ENCODE measurements around the gene PUS1.

DNA sequence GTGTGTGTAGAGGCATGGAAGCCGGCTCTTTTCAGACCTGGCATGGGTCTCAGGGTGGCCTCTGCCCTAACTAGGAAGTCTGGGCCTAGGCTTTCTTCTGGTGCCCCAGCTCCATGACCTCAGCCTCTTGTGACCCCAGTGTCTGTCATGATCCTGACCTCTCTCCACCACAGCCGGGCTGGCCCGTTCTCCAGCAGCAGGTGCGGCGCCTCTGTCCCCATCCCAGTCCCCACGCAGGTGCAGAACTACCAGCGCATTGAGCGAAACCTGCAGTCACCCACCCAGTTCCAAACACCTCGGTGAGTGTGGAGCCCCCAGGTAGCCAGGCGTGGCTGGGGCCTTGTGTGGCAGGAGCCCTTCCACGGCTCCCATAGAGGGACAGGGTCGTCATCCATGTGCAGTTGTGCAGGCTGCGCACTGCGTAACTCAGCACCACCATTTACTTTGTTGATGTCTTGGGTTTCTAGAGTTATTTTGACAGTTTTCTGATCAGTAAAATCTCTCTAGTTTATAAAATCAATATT lies 14.8 kb upstream of the PUS1 start:
- TF ChIP-seq, protein P1, sequence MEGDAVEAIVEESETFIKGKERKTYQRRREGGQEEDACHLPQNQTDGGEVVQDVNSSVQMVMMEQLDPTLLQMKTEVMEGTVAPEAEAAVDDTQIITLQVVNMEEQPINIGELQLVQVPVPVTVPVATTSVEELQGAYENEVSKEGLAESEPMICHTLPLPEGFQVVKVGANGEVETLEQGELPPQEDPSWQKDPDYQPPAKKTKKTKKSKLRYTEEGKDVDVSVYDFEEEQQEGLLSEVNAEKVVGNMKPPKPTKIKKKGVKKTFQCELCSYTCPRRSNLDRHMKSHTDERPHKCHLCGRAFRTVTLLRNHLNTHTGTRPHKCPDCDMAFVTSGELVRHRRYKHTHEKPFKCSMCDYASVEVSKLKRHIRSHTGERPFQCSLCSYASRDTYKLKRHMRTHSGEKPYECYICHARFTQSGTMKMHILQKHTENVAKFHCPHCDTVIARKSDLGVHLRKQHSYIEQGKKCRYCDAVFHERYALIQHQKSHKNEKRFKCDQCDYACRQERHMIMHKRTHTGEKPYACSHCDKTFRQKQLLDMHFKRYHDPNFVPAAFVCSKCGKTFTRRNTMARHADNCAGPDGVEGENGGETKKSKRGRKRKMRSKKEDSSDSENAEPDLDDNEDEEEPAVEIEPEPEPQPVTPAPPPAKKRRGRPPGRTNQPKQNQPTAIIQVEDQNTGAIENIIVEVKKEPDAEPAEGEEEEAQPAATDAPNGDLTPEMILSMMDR (IDR thresholded peaks at IDR 0.05), result no peak
- TF ChIP-seq POLR2A (IDR thresholded peaks at IDR 0.05), result no peak
